Measurements from ENCODE around the gene TACC3. TPM values are rescaled to one million over a fixed set of nuclear protein-coding genes. Genes with fewer than 3 reads are reported as not detected.

TACC3 gene
- polyA plus RNA-seq, 1 of the 3 experiments (the other 2 are of a cell fraction) = 49.5 TPM

GRCh38 chr4:1767061-1767769, 45.9 kb downstream of the TACC3 start:
- Histone ChIP-seq H3K79me2 (ENCODE audit: insufficient read depth) (no peaks in the 10 kb centered on the region), H3K27ac (ENCODE audit: low read depth in 2 of 2, low read length in 1 of 2) (no peak overlapping the region; a peak in 1 of 4 replicates), H3K4me2 (no peak overlapping the region), H3K9me3 (no peaks in the 10 kb centered on the region), H3K36me3 (replicated peaks in 1 of 2; ENCODE audit: control insufficient read depth in 1 of 2, insufficient read depth in 2 of 2, low read length in 1 of 2) (no peaks in the 10 kb centered on the region), H3K27me3 (ENCODE audit: insufficient read depth) (no peaks in the 10 kb centered on the region), H3K9me2 (no peaks in the 10 kb centered on the region), H3K4me1 (ENCODE audit: control insufficient read depth in 1 of 2, insufficient read depth in 2 of 2, low read depth in 1 of 2, low read length in 1 of 2) (peaks cover 0 to 13% of the 10 kb centered on the region in 2 experiments; a peak in 1 of 4 replicates), H4K20me1 (ENCODE audit: insufficient read depth) (no peaks in the 10 kb centered on the region), H3F3A (replicated peaks; ENCODE audit: insufficient read depth) (no peaks in the 10 kb centered on the region), H2AFZ (ENCODE audit: low read depth) (no peak overlapping the region), H3K9ac (no peak overlapping the region), H3K4me3 (ENCODE audit: low read depth in 2 of 2, low read length in 1 of 2) (peak overlapping the region in 1 of 2 experiments; percentile 52; a peak in 2 of 4 replicates)
- ChIA-PET CTCF (interaction anchor here (0.7 to 3.3 kb wide), 22 partner anchors 9 to 144 kb away, joined by 3 to 21 read pairs (median 4); no protein-coding TSS in a partner anchor), POLR2A (no interaction called here)
- no peak for TF ChIP-seq MEF2A (IDR thresholded peaks at IDR 0.05; ENCODE audit: borderline replicate concordance, low read depth)
- TF ChIP-seq CHD2 (IDR thresholded peaks at IDR 0.05; ENCODE audit: low read length, partially characterized antibody) = no peak
- 0% methylated on average over 27 of the region's 84 CpGs for WGBS (ENCODE audit: low lambda C conversion rate)
- DNase-seq = peak; percentile 86

GRCh38 chr4:1767770-1768366, 46.5 kb downstream of the TACC3 start:
- CTCF ChIA-PET = interaction anchor here (0.7 to 3.3 kb wide), 22 partner anchors 8 to 143 kb away, joined by 3 to 21 read pairs (median 4); no protein-coding TSS in a partner anchor
- POLR2A ChIA-PET = no interaction called here
- H3K27ac ChIP-seq (ENCODE audit: low read depth in 2 of 2, low read length in 1 of 2) = no peak overlapping the region; a peak in 1 of 4 replicates
- H3K27me3 ChIP-seq (ENCODE audit: insufficient read depth) = no peaks in the 10 kb centered on the region
- no peaks in the 10 kb centered on the region for H3K79me2 ChIP-seq (ENCODE audit: insufficient read depth)
- no peaks in the 10 kb centered on the region for H3K36me3 ChIP-seq (replicated peaks in 1 of 2; ENCODE audit: control insufficient read depth in 1 of 2, insufficient read depth in 2 of 2, low read length in 1 of 2)
- 94% methylated on average over 7 of the region's 32 CpGs for WGBS (ENCODE audit: low lambda C conversion rate)
- no peaks in the 10 kb centered on the region for H4K20me1 ChIP-seq (ENCODE audit: insufficient read depth)
- no peak overlapping the region for H3K4me2 ChIP-seq
- no peak for TF ChIP-seq EP300 (IDR thresholded peaks at IDR 0.05; ENCODE audit: borderline replicate concordance in 1 of 2, low read depth in 1 of 2, low read length in 1 of 2)
- no peak for TF ChIP-seq TCF12 (IDR thresholded peaks at IDR 0.05)
- no peak for TF ChIP-seq SMC3 (IDR thresholded peaks at IDR 0.05; ENCODE audit: low read depth, low read length)
- peak; percentile 27; the same call in 1 of the 2 replicates for TF ChIP-seq RAD21 (IDR thresholded peaks at IDR 0.05; ENCODE audit: low read length)
- no peak for TF ChIP-seq FOSL2 (IDR thresholded peaks at IDR 0.05; ENCODE audit: borderline replicate concordance, low read depth)
- no peak for TF ChIP-seq FOXM1 (IDR thresholded peaks at IDR 0.05; ENCODE audit: low read depth)
- TF ChIP-seq POLR2AphosphoS5 (IDR thresholded peaks at IDR 0.05; ENCODE audit: low read depth, low read length) = no peak
- TF ChIP-seq JUND (IDR thresholded peaks at IDR 0.05) = no peak
- no peak for TF ChIP-seq NRF1 (IDR thresholded peaks at IDR 0.05; ENCODE audit: low read depth, low read length)
- TF ChIP-seq CTCF (IDR thresholded peaks at IDR 0.05) = peak; percentile 37
- TF ChIP-seq TAF1 (IDR thresholded peaks at IDR 0.05; ENCODE audit: borderline replicate concordance, low read depth, low read length) = no peak
- TF ChIP-seq GATA2 (CRISPR knock-in tag; IDR thresholded peaks at IDR 0.05) = no peak
- H3K9me3 ChIP-seq = no peaks in the 10 kb centered on the region
- H3K9ac ChIP-seq = no peak overlapping the region
- H3K4me3 ChIP-seq (ENCODE audit: low read depth in 2 of 2, low read length in 1 of 2) = peak overlapping the region in 1 of 2 experiments; percentile 52; a peak in 2 of 4 replicates
- no peak overlapping the region for H2AFZ ChIP-seq (ENCODE audit: low read depth)
- H3K4me1 ChIP-seq (ENCODE audit: control insufficient read depth in 1 of 2, insufficient read depth in 2 of 2, low read depth in 1 of 2, low read length in 1 of 2) = peaks cover 0 to 19% of the 10 kb centered on the region in 2 experiments; a peak in 1 of 4 replicates
- H3K9me2 ChIP-seq = no peaks in the 10 kb centered on the region
- H3F3A ChIP-seq (replicated peaks; ENCODE audit: insufficient read depth) = no peaks in the 10 kb centered on the region
- DNase-seq = peak; percentile 95

All from SK-N-SH (cell line).